WTC11 (cell line): ENCODE results near the gene CYSRT1. TPM values are rescaled to one million over a fixed set of nuclear protein-coding genes. Genes with fewer than 3 reads are reported as not detected.

Experiments
- ATAC-seq: fragments of 200-7000 bp; cut with Tn5 transposase; 2 replicates; pipeline ENCODE4 v1.10.0; 2021; ENCODE audit warnings: mild to moderate bottlenecking, moderate library complexity
- CTCF ChIA-PET: fragments of 300-600 bp; sonication (Branson Sonifier 250); formaldehyde crosslinking; loops from one replicate; lab custom pipeline; 2021; ENCODE audit warnings: antibody characterized with exemption; lab: Charles Lee
- POLR2A ChIA-PET: fragments of 350-600 bp; sonication (Branson Sonifier 250); formaldehyde crosslinking; loops from one replicate; lab custom pipeline; 2021; ENCODE audit warnings: antibody characterized with exemption; lab: Charles Lee
- DNase-seq: peaks from one replicate; pipeline ENCODE4 v3.0.0; 2021; ENCODE audit warnings: low spot score
- H3K27ac Mint-ChIP-seq: 2 replicates; pipeline ENCODE4 v1.8.0; 2021; ENCODE audit warnings: mixed read lengths
- H3K27me3 Mint-ChIP-seq: 2 replicates; pipeline ENCODE4 v1.8.0; 2021; ENCODE audit warnings: low read depth, mild to moderate bottlenecking, moderate library complexity, mixed read lengths
- H3K36me3 Mint-ChIP-seq: 2 replicates; pipeline ENCODE4 v1.8.0; 2021; ENCODE audit warnings: mixed read lengths
- H3K4me1 Mint-ChIP-seq: 2 replicates; pipeline ENCODE4 v1.8.0; 2022; ENCODE audit warnings: mixed read lengths
- H3K4me3 Mint-ChIP-seq: 2 replicates; pipeline ENCODE4 v1.8.0; 2021; ENCODE audit warnings: mild to moderate bottlenecking, moderate library complexity, mixed read lengths
- H3K9me3 Mint-ChIP-seq: 2 replicates; pipeline ENCODE4 v1.8.0; 2021; ENCODE audit warnings: mixed read lengths
- AFF4 ChIP-seq: sonication (generic); formaldehyde crosslinking; IDR thresholded peaks from 2 replicates; pipeline ENCODE4 v1.8.1; 2023; ENCODE audit warnings: mild to moderate bottlenecking, missing genetic modification reagents, borderline replicate concordance
- CDX4 ChIP-seq: fragments of 250-450 bp; sonication (Bioruptor Pico); IDR thresholded peaks from 2 replicates; pipeline ENCODE4 v1.9.0; 2021; ENCODE audit warnings: moderate library complexity, mild to moderate bottlenecking, inconsistent platforms, borderline replicate concordance
- CREB1 ChIP-seq: sonication (generic); formaldehyde crosslinking; IDR thresholded peaks from 2 replicates; pipeline ENCODE4 v1.8.0; 2023; ENCODE audit warnings: mild to moderate bottlenecking, missing genetic modification reagents
- CREM ChIP-seq: sonication (generic); formaldehyde crosslinking; IDR thresholded peaks from 2 replicates; pipeline ENCODE4 v1.8.1; 2022; ENCODE audit warnings: mild to moderate bottlenecking, missing genetic modification reagents, moderate library complexity
- CTCF ChIP-seq: fragments of 200-600 bp; IDR thresholded peaks from 2 replicates; pipeline ENCODE4 v1.8.0; 2022; ENCODE audit warnings: antibody characterized with exemption
- GABPB1 ChIP-seq: sonication (generic); formaldehyde crosslinking; IDR thresholded peaks from 2 replicates; pipeline ENCODE4 v1.8.1; 2023; ENCODE audit warnings: mild to moderate bottlenecking, missing genetic modification reagents
- IRF1 ChIP-seq: sonication (generic); formaldehyde crosslinking; IDR thresholded peaks from 2 replicates; pipeline ENCODE4 v1.8.0; 2023; ENCODE audit warnings: missing genetic modification reagents
- PREB ChIP-seq: sonication (generic); formaldehyde crosslinking; IDR thresholded peaks from 2 replicates; pipeline ENCODE4 v1.8.1; 2022; ENCODE audit warnings: mild to moderate bottlenecking, missing genetic modification reagents, moderate library complexity, borderline replicate concordance
- TCF7 ChIP-seq: sonication (generic); formaldehyde crosslinking; IDR thresholded peaks from 2 replicates; pipeline ENCODE4 v1.8.0; 2022; ENCODE audit warnings: mild to moderate bottlenecking, low read depth, missing genetic modification reagents, moderate library complexity
- TEAD1 ChIP-seq: sonication (generic); formaldehyde crosslinking; IDR thresholded peaks from 2 replicates; pipeline ENCODE4 v1.8.0; 2022; ENCODE audit warnings: mild to moderate bottlenecking, missing genetic modification reagents
- TP53 ChIP-seq: sonication (generic); formaldehyde crosslinking; IDR thresholded peaks from 2 replicates; pipeline ENCODE4 v1.8.1; 2023; ENCODE audit warnings: mild to moderate bottlenecking, missing genetic modification reagents
- ZNF532 ChIP-seq: fragments of 250-450 bp; sonication (Bioruptor Pico); IDR thresholded peaks from 2 replicates; pipeline ENCODE4 v1.9.0; 2021; ENCODE audit warnings: mild to moderate bottlenecking, borderline replicate concordance
- total RNA-seq: library from RNA; stranded (reverse); gene quantifications from 3 replicates; pipeline ENCODE4 v1.2.3, GENCODE V29; 2021
- TF ChIP-seq, protein P1 (sequence below): fragments of 250-450 bp; sonication (Bioruptor Pico); IDR thresholded peaks from 2 replicates; pipeline ENCODE4 v1.9.0; 2021; ENCODE audit warnings: mild to moderate bottlenecking

The CYSRT1 gene
- total RNA-seq, 1 experiment from 2014 or later = 3.5 TPM

GRCh38 chr9:137202966-137203365 is 22.0 kb upstream of the CYSRT1 start:
- ChIA-PET CTCF (no interaction called here), POLR2A (interaction anchor here (0.7 to 1.3 kb wide), 2 partner anchors 8 to 15 kb away, joined by 3 to 6 read pairs; no protein-coding TSS in a partner anchor)
- Mint-ChIP-seq H3K27me3 (no peaks in the 10 kb centered on the region), H3K4me1 (peaks cover 40% of the 10 kb centered on the region), H3K36me3 (peaks cover 14% of the 10 kb centered on the region), H3K9me3 (no peaks in the 10 kb centered on the region), H3K27ac (no peak overlapping the region), H3K4me3 (peak overlapping the region; percentile 24)
- no peak for DNase-seq
- ATAC-seq = no peak
- no peak for TF ChIP-seq CTCF
- TF ChIP-seq ZNF532 (CRISPR knock-in tag) = no peak
- no peak for TF ChIP-seq CREM (CRISPR knock-in tag)
- no peak for TF ChIP-seq TEAD1 (CRISPR knock-in tag)
- no peak for TF ChIP-seq CREB1 (CRISPR knock-in tag)
- TF ChIP-seq IRF1 (CRISPR knock-in tag) = no peak
- TF ChIP-seq PREB (CRISPR knock-in tag) = no peak
- TF ChIP-seq TP53 = no peak
- no peak for TF ChIP-seq CDX4 (CRISPR knock-in tag)
- TF ChIP-seq AFF4 (CRISPR knock-in tag) = no peak
- TF ChIP-seq, protein P1, sequence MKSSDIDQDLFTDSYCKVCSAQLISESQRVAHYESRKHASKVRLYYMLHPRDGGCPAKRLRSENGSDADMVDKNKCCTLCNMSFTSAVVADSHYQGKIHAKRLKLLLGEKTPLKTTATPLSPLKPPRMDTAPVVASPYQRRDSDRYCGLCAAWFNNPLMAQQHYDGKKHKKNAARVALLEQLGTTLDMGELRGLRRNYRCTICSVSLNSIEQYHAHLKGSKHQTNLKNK (CRISPR knock-in tag) = no peak
- TF ChIP-seq TCF7 (CRISPR knock-in tag) = no peak
- no peak for TF ChIP-seq GABPB1 (CRISPR knock-in tag)
